ENCODE data around the gene ZNF444. TPM values are rescaled to one million over a fixed set of nuclear protein-coding genes. Genes with fewer than 3 reads are reported as not detected.

ZNF444 gene
- total and polyA plus RNA-seq, 2 donors (not counting 3 experiments of a cell fraction or from before 2014, with no cell fraction given) = 37.2 to 41.7 TPM

- DNase-seq (ENCODE audit: low read depth, low spot score) (no peak), FAIRE-seq (no peak)
- BruUV-seq (replicated peaks) = no TSS peak
- Histone ChIP-seq H3K9me3 (replicated peaks; ENCODE audit: control insufficient read depth, insufficient read depth, low read length) (no peaks in the 10 kb centered on the region), H3K36me3 (ENCODE audit: control insufficient read depth in 2 of 2, extremely low read depth in 1 of 2, insufficient read depth in 2 of 2, low read length in 2 of 2) (no peaks in the 10 kb centered on the region), H3K4me3 (replicated peaks in 1 of 3; ENCODE audit: insufficient read depth in 1 of 3, low read depth in 1 of 3, low read length in 3 of 3) (no peak overlapping the region), H4K20me1 (replicated peaks; ENCODE audit: control insufficient read depth, extremely low read depth, insufficient read depth, low read length) (no peaks in the 10 kb centered on the region), H2AFZ (ENCODE audit: low read depth, low read length) (no peak overlapping the region), H3K79me2 (ENCODE audit: control insufficient read depth, insufficient read depth, low read length) (peaks cover 81% of the 10 kb centered on the region), H3K4me1 (ENCODE audit: control insufficient read depth, extremely low read depth, insufficient read depth, low read length) (peaks cover 16% of the 10 kb centered on the region), H3K27me3 (ENCODE audit: control insufficient read depth in 2 of 2, insufficient read depth in 2 of 2, low read length in 2 of 2) (no peaks in the 10 kb centered on the region), H3K27ac (ENCODE audit: insufficient read depth, low read depth, low read length) (no peak overlapping the region), H3K4me2 (ENCODE audit: insufficient read depth, low read length) (no peak overlapping the region), H3K9me1 (replicated peaks; ENCODE audit: control insufficient read depth, extremely low read depth, insufficient read depth, low read length) (no peaks in the 10 kb centered on the region), H3K9ac (replicated peaks; ENCODE audit: extremely low read depth, insufficient read depth, low read length) (no peak overlapping the region)
- dilution Hi-C loops (cut with MboI; ENCODE audit: extremely low pct_ligation_motif_present, low sequenced_read_pairs) (no loop called here), intact Hi-C loops (cut with micrococcal nuclease) (no loop called here)
- POLR2A ChIA-PET = no interaction called here
- CTCF ChIA-PET = interaction anchor here (2.6 kb wide), 1 partner anchor 65 kb away, joined by 27 read pairs; no protein-coding TSS in a partner anchor
- TF ChIP-seq POLR2AphosphoS5 (IDR thresholded peaks at IDR 0.05; ENCODE audit: insufficient read depth, low read depth, low read length) = no peak
- TF ChIP-seq EZH2 (IDR thresholded peaks at IDR 0.05; ENCODE audit: borderline replicate concordance, low read depth, low read length, severe bottlenecking) = no peak
- no peak for TF ChIP-seq FOS (IDR thresholded peaks at IDR 0.05; ENCODE audit: borderline replicate concordance, insufficient read depth, low read length)
- TF ChIP-seq, protein P1, sequence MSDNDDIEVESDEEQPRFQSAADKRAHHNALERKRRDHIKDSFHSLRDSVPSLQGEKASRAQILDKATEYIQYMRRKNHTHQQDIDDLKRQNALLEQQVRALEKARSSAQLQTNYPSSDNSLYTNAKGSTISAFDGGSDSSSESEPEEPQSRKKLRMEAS (IDR thresholded peaks at IDR 0.05; ENCODE audit: insufficient read depth, insufficient read length) = no peak
- no peak for TF ChIP-seq POLR2A (IDR thresholded peaks at IDR 0.05; ENCODE audit: low read depth, low read length)
- no peak for TF ChIP-seq CTCF (IDR thresholded peaks at IDR 0.05; ENCODE audit: extremely low read depth in 1 of 2, insufficient read depth in 1 of 2, low read depth in 1 of 2, low read length in 2 of 2)
- TF ChIP-seq GATA2 (IDR thresholded peaks at IDR 0.05; ENCODE audit: insufficient read depth, insufficient read length, low read depth, low read length) = no peak
- no peak for TF ChIP-seq MYC (IDR thresholded peaks at IDR 0.05; ENCODE audit: low read depth, low read length)
- TF ChIP-seq JUN (IDR thresholded peaks at IDR 0.05; ENCODE audit: borderline replicate concordance, insufficient read depth, insufficient read length, low read depth) = no peak
These were observed 34.7 kb upstream of the ZNF444 start for GRCh38 chr19:56106397-56106849.

Data from endothelial cell of umbilical vein (primary cell).